GM19035 (cell line): ENCODE results near the gene UMPS.

Experiments used
- ATAC-seq: cut with Tn5 transposase; IDR thresholded peaks from one replicate; pipeline ENCODE4 v1.9.1; 2021; ENCODE audit not compliant: unreplicated experiment

Gene UMPS

DNA sequence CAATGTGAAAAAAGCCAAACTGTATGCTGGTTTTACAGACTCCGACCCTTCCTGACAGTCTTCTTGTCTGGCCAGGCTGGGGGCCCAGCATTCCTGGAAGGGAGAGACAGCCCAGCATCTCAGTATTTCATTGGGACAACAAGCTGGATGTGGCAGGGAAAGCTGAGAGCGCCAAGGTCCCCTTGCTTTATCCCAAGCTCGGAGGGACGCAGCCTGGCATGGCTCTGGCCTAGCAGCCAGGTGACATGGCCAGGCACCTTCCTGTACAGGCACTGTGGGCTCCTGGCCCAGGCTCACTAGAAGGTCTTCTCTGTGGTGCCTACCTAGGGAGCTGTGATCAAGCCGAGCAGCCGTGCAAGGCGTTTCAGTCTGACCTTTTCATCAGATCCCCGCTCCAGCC is 33.0 kb downstream of the UMPS start:
- no peak for ATAC-seq

DNA sequence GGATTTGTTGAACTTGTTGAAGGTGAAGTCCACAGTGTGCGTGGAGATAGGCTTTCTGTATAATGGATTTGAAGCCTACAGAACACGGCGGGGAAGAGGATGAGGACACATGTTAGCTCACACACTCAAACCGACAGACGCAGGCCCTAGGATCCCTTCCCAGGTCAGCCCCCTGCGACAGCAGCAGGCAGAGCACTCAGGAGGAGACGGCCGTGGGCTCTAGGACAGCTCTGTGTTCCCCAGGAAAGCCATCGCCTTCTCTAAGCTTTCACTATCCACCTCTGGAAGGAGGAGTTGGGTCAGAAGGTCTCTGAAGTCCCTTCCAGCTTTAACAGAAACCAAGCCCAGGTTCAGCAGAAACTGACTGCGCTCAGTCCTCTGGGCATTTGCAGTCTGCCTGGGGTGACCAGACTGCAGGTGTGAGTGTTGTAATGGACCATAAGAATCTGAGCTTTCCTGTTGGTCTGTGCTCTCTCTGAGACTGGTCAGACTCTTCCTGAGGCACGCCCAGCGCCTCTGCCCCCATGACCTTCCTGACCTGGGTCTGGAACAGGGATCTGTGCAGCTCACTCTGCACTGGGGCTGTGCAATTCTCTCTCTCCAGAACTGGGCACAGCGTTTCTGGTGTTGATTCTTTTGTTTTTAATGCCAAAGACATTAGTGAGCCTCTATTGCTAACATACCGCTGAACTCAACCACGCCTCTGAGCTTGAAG is 33.5 kb downstream of the UMPS start:
- ATAC-seq = no peak

DNA sequence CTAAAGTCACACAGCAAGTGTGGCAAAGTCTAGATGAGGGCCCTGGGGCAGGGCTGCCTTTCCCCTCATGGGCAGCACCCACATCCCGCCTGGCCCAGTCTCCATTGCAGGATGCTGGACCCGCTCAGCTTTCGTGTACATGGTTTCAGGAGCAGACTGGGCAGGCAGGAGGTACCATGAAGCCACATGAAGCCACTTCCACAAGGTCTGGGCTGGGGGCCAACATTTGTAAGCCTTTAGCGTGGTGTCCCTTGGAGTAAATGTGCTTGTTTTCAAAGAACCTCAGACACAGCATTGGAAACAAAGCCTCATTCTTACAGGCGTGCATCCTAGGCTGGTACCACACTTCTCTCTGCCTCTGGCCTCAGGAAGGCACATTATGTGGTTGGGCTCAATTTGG is 34.5 kb downstream of the UMPS start:
- no peak for ATAC-seq

DNA sequence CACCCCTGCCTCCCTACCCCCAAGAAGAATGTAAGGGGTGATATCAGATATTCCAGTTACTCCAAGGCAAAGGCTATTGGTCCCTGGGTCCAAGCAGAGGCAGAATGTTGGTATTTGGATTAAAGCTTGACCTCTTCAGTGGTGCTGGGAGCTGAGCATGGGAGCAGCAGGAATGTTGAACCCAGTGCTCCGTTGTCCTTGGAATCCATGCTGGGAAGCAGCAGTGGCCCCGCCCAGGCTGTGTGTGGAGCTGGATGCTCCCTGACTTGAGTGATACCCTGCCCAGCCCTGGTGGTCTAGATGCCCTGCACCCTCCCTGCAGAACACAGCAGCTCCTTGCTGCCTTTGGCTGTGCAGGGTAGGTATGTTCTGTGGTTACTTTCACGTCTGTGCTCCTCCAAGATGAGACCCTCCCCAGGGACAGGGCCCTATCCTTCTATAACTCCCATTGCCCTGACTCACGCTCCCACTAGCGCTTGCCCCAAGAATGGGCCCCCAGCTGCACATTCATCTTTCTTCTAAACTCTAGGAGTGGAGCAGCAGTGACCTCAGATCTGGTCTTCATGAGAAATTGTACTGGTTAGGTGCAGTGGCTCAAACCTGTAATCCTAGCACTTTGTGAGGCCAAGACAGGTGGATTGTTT is 35.1 kb downstream of the UMPS start:
- no peak for ATAC-seq

DNA sequence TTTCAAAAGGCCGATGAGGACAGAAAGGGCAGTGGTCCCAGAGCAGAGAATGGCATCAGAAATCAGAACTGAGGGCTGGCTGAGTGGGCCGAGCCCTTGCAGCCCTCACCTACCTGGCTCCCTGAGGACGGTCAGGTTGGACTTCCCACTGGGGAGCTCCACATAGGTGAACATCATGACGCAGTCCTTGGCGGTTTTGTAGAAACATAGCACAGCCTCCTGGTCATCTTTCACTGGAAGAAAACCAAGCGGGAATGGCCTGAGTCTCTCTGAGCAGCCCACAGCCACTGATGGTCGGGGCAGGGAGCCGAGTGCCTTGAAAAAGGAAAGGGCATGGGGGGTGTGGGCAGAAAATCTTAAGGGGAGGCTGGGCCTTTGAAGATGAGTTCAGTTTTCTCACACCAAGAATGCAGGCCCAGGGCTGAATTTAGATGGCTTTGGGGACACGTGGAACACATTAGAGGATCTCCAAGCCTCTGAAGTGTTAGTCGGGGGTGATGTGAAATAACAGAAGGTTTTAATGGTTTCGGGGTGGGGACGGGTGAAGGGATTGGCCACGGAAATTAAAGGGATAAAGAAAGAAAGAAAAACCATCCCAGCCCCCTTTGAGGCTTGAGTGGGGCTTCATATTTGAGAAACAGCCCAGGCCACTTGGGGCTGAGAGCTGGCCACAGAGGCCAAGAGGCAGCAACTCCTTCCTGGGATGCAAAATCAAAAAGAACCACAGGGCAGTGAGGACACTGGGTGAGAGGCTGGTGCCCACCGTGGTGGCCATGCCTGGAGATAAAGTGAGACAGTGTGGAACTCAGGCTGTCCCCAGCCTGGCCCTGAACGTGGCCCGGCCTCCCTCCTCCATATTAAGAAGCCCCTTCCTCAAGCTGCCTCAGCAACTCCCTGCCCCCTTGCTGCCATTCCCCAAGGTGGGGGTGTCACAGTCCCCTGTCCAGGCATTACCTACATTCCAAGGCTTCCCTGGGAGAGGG is 36.2 kb downstream of the UMPS start:
- no peak for ATAC-seq

DNA sequence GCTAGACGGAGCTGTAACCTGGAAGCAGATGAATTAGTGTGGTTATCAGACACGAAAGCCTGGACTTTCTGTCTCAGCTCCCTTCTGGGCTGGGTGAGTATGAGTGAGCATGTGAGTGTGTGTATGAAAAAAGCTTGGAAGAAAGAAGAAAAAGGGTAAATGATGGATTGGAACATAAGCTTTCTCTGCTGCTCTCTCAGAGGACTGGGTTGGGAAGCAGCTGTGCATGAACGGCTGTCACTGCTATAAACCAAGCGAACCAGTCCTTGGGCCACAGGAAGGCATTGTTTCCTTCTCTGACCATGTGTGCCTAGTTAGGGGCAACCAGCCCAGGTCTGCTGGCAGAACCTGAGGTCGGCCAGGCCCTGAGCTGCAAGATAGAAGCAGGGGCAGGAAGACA is 37.0 kb downstream of the UMPS start:
- ATAC-seq = no peak

DNA sequence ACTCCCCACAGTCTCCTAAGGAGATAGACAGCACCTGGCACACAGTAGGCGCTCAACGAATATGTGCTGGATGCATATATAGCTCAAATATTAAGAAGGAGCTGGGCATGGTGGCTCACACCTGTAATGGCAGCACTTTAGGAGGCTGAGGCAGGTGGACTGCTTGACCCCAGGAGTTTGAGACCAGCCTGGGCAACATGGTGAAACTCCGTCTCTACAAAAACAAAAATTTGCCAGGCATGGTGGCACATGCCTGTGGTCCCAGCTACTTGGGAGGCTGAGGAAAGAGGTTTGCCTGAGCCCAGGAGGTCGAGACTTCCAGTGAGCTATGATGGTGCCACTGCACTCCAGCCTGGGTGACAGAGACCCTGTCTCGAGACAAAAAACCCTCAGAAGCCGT is 37.4 kb downstream of the UMPS start:
- no peak for ATAC-seq

DNA sequence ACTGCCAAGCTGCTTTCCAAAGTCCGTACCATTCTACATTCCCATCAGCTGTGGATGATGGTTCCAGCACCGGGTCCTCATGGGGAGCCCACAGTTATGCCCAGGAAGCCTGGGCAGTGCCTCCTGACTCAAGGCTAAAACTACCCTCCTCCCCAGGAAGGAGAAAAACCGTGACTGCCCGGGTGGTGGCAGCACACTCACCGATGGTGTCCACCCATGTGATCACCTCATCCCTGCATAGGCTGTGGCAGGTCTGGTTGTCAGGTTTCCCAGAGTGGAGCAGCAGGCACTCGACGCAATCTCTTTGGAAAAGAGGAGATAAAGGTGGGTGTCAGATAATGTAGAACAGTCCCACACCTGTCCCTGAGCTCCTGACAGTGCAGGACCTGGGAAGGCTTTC is 38.6 kb downstream of the UMPS start:
- ATAC-seq = peak; percentile 49

DNA sequence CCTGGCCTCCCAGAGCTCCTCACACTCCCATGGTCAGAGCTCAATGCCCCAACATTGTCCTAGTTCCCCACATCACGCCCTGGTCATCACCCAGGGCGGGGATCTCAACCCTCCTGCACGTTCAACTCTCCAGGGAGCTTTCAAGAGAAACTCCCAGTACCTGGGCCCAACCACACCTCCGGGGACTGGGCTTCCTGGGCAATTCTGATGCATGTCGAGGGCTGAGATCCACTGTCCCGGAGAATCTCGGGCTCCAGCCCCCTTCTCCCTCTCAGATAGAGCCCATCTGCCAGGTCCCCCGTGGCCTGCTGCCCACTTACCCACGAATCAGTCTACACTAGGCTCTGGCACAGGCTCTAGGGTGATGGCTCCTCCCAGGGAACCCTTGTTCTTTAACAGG is 39.2 kb downstream of the UMPS start:
- ATAC-seq = no peak

DNA sequence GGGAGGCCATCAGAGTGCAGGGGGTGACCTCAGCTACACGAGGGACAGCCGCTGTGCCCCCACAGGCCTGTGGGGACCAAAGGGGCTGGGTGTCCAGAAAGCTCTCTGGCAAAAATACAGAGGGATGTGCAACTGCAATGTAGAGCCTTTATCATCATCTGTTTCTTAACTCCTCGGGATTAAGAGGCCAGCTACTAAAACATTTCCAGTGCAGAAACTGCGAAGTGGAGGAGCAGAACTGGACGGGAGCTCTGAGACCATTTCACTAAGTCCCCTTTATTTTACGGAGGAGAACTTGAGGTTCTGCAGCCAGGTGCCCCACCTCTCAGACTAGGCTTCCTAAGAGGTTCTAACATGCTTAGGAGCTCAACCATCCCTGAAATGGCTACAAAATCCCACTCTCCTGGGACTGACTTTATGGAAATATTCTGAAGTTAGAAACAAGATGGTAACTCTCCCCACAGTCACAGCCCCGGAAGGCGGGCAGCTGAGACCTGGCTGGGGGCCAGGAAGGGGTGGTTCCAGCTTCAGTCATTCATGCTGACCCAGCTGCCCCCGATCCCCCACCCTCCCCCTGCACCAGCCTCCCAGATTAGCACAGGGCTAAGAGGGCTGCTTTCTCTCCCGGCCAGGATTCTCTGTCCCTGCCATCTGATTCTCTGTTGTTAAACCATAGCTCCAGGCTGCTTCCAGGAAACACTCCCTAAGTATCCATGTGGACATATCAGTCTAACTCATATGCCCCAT is 40.3 kb downstream of the UMPS start:
- ATAC-seq = no peak

DNA sequence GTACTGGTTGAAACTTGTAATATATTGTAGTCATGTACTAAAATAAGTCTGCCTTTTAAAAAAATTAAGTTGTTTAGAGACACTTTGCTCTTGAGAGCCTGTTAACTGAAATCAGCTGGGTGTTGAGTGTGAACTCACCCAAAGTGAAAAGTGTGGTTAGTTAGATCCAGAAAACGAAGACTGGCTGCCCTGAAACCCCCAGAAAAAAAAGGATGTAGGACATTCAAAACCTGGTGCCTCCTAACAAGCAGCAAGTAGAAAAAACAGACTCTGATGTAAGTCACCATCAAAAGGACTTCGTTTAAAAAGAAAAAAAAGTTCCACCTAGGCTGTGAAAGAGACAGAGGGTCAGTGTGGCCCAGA is 40.8 kb downstream of the UMPS start:
- no peak for ATAC-seq

DNA sequence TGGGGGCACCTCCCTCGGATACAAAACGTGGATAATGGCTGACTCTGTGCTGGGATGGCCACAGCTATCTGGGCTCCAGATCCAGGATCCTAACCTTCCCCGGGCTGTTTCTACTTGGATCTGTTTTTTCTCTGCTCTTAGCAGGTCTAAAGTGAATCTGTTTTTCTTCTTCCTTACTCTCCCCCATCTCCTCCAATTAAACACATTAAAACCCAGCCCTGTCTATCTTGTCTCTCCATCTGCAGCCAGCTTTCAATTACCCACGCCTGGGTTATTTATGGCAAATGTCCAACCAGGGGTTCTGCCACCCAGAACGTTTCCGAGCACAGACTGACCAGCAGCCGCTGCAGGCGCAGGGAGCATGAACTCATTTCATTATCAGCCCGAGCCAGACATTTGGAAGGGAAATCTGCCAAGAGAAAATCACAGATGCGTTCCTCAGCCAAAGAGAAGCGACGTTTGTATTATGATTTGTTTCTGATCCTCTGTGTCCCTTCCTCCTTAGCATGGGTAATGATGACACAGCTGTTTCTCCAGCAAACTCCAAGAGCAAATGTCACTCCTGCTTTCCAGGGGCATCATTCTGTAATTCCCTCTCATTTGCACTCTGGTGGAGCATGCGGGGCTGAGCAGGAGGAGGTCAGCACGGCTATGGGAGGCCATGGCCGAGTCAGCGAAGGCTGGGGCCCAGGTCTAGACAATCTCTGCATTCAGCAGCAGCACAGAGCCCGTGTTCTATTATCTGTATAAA is 42.0 kb downstream of the UMPS start:
- no peak for ATAC-seq

DNA sequence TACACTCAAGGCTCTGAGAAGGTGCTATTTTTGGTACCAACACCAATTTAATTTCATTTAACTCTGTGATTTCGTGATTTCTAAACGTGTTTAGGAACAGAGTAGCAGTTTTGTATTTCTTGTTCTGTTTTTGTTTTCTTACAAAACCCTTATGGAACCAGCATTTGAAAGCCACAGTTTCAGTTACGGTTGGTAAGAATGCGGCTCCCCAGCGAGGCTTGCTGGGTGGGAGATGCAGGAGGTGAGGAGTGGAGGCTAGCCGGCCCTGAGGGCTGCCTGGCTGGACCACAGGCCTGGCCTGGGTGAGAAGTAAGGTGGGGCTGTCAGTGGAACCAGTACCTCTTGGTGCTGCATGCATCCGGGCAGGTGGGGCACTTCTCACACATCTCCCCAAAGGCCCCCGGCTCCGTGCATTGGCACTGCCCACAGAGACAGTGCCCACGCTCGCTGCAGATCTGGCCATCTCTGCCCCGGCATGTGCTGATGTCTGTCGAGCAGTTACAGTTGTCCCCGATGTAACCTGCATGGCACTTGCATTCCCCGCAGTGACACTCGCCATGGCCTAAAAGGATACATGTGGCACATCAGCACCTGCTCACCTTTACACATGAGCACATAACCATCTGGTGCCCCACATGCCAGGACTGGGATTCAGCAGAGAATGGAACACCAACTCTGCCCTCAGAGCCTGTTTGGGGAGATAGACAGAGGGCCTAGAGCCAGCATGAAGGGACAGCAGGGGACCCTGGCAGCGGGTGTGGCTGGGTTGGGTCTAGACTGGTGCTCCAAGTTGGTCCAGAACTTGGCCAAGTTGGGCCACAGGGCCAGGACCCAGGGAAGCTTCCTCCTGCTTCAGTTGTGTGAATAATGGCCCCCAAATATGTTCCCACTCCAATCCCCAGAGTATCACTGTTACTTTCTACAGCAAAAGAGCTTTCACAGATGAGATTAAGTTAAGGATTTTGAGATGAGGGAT is 43.4 kb downstream of the UMPS start:
- no peak for ATAC-seq

DNA sequence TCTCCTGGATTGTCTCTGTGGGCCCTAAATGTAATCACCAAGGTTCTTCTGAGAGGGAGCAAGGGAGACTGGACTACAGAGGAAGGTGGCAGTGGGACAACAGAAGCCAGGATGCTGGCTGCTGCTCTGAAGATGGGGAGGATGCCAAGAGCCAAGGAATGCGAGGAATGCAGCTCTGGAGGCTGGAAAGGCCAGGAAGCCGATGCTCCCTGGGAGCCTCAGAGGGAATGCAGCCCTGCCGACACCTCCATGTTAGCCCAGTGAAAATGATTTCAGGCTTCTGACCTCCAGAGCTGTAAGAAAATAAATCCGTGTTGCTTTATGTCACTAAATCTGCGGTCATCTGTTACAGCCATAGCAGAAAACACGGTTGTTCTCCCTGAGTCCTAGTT is 44.1 kb downstream of the UMPS start:
- ATAC-seq = no peak

DNA sequence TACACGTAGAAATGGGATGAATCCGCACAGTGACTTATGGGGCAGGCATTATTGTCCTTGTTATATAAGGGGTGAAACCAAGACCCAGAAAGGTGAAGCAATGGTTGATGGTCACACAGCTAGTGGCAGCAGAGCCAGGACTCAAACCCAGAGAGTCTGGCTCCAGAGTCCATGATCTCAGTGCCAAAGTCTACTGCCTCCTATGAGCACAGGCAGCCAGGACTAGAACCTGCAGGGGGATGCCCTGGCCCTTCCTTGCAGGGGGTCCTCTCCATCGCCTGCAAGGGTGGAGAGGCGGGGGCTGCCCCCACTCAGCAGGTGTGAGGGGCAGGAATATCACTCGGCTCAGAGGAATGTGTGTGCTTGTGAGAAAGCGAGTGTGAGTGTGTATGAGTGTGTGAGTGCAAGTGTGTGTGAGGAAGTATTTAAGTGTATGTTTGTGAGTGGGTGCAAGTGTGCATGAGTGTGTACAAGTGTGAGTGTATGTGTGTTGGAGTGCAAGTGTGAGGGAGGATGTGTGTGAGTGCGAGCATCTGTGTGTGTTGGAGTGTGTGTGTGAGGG is 44.7 kb downstream of the UMPS start:
- ATAC-seq = no peak

DNA sequence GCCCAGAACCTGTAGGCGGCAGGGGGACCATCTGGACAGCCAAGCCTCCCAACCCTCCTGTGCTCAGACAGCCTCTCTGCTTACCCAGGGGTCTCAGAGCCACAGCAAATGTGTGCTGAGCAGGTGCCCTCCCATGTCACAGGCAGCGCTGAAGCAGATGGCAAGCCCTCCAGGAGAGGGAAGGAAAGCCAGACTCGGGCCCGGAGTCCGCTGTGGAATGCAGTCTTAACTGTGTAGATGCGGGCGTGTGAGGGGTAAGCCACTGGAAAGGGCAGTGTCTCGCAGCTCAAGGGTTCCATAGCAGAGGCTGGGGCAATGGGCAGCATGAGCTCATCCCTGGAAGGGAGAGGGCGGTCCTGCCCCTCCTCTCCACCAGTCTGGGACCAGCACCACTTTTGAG is 45.6 kb downstream of the UMPS start:
- no peak for ATAC-seq

DNA sequence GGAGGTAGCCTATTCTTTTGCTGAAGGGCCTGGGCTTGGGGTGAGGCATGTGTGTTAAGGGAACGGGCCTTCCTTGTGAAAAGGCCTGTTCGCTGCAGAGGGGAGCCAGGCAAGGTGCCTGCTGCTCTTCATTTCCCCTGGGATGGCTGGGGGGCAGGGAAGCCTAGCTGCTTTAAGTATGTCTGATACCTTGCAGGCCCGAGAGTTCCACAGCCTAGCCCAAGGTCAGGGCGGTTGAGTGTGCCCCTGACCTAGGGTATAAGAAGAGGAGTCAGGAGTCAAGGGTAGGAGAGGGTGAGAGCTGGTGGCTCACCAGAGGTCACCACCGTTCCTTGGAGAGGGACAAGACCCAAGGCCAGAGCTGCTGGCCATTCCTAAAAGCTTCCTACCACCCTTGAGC is 46.6 kb downstream of the UMPS start:
- ATAC-seq = no peak

DNA sequence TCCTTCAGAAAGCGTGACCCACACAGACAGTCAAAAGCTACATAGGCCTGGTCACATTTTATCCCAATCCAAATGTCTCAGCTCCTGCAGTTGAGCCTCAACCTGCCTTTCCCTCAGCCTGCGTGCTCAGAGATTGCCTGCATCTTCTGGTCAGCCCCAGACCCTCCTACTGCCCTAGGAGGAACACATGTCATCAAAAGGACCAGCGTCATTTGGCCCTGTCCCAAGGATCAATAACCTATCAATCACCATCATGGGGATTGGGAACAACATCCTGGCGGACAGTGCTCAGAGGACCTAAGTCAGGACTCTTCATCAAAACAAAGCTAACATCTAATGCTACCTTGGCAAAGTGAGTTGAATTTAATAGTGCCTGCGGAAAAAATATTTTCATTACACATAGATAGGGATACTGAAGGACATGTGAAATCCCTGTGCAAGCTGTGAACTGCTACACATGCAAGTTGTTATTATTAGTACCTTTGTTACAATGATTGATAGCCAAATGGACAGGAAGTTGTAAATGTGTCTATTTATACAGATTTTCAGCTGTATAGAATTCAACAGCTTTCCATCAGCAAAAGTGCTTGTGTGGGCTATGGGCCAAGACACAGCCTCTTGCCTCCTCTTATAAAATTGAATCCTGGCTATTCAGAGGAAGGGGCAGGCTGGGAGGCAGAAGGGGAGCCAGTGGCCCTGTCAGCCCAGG is 47.7 kb downstream of the UMPS start:
- no peak for ATAC-seq
